ENCODE data around the gene NFKBIE. TPM values are rescaled to one million over a fixed set of nuclear protein-coding genes. Genes with fewer than 3 reads are reported as not detected.

The NFKBIE gene
- total and polyA plus RNA-seq, 2 donors (not counting 1 experiment from before 2014, with no cell fraction given) = 46.5 to 90.0 TPM

- CTCF ChIA-PET = interaction anchor here (2.3 to 7.6 kb wide), 4 partner anchors 12 to 71 kb away, joined by 10 to 68 read pairs (median 15); partner anchors contain the start of genes SLC29A1 and SLC35B2
- ATAC-seq (ENCODE audit: low read depth) = no peak
- Mint-ChIP-seq H3K4me1 (peaks cover 23% of the 10 kb centered on the region), H3K27me3 (no peaks in the 10 kb centered on the region), H3K9me3 (ENCODE audit: insufficient read depth) (no peaks in the 10 kb centered on the region), H3K27ac (no peak overlapping the region), H3K4me3 (no peak overlapping the region)
- Histone ChIP-seq H3K4me2 (replicated peaks; ENCODE audit: low read depth, low read length, poor library complexity, severe bottlenecking) (no peak overlapping the region), H3K79me2 (ENCODE audit: control insufficient read depth, insufficient read depth, low read length) (peaks cover 15% of the 10 kb centered on the region), H3K4me3 (ENCODE audit: control extremely low read depth in 1 of 5, extremely low read depth in 1 of 5, insufficient read depth in 1 of 5, low read depth in 2 of 5, low read length in 4 of 5) (no peak overlapping the region), H4K20me1 (ENCODE audit: control insufficient read depth, insufficient read depth, low read length, poor library complexity, severe bottlenecking) (peaks cover 14% of the 10 kb centered on the region), H2AFZ (ENCODE audit: insufficient read depth, low read depth, low read length, poor library complexity, severe bottlenecking) (no peak overlapping the region), H3K27me3 (replicated peaks in 1 of 4; ENCODE audit: control extremely low read depth in 1 of 4, control insufficient read depth in 3 of 4, insufficient read depth in 4 of 4, low read length in 3 of 4) (no peaks in the 10 kb centered on the region), H3K9ac (ENCODE audit: low read length) (no peak overlapping the region), H3K4me1 (ENCODE audit: control insufficient read depth in 2 of 2, insufficient read depth in 2 of 2, low read length in 2 of 2) (peaks cover 8 to 17% of the 10 kb centered on the region in 2 donors), H3K9me3 (ENCODE audit: control extremely low read depth in 1 of 3, control insufficient read depth in 2 of 3, insufficient read depth in 1 of 3, low read length in 2 of 3) (no peaks in the 10 kb centered on the region), H3K27ac (ENCODE audit: low read length in 2 of 2) (no peak overlapping the region), H3K36me3 (replicated peaks in 1 of 2; ENCODE audit: control extremely low read depth in 1 of 2, control insufficient read depth in 1 of 2, extremely low read depth in 1 of 2, insufficient read depth in 2 of 2, low read length in 1 of 2) (peaks cover 0 to 5% of the 10 kb centered on the region in 2 experiments)
- intact Hi-C loops (cut with micrococcal nuclease) = no loop called here
- no peak for DNase-seq
- TF ChIP-seq CTCF (IDR thresholded peaks at IDR 0.05) (no peak), EZH2 (IDR thresholded peaks at IDR 0.05; ENCODE audit: borderline replicate concordance, insufficient read depth, low read depth, low read length, poor library complexity, severe bottlenecking) (no peak)
- 96% methylated on average over 5 of the region's 7 CpGs for WGBS (ENCODE audit: insufficient coverage)
- POLR2A ChIA-PET = interaction anchor here (0.7 to 6.1 kb wide), 3 partner anchors 13 to 21 kb away, joined by 3 to 52 read pairs (median 3); partner anchors contain the start of gene SLC29A1
Measured at GRCh38 chr6:44243345-44243744, 22.0 kb downstream of the NFKBIE start.

- no peak for ATAC-seq (ENCODE audit: low read depth)
- WGBS (ENCODE audit: insufficient coverage) = 89% methylated on average over 3 of the region's 7 CpGs
- Histone ChIP-seq H3K27ac (ENCODE audit: low read length in 2 of 2) (no peak overlapping the region), H3K9ac (ENCODE audit: low read length) (no peak overlapping the region), H3K4me3 (ENCODE audit: control extremely low read depth in 1 of 5, extremely low read depth in 1 of 5, insufficient read depth in 1 of 5, low read depth in 2 of 5, low read length in 4 of 5) (no peak overlapping the region), H3K4me1 (ENCODE audit: control insufficient read depth in 2 of 2, insufficient read depth in 2 of 2, low read length in 2 of 2) (peaks cover 6 to 14% of the 10 kb centered on the region in 2 donors), H3K27me3 (replicated peaks in 1 of 4; ENCODE audit: control extremely low read depth in 1 of 4, control insufficient read depth in 3 of 4, insufficient read depth in 4 of 4, low read length in 3 of 4) (no peaks in the 10 kb centered on the region), H4K20me1 (ENCODE audit: control insufficient read depth, insufficient read depth, low read length, poor library complexity, severe bottlenecking) (no peaks in the 10 kb centered on the region), H3K79me2 (ENCODE audit: control insufficient read depth, insufficient read depth, low read length) (no peaks in the 10 kb centered on the region), H2AFZ (ENCODE audit: insufficient read depth, low read depth, low read length, poor library complexity, severe bottlenecking) (no peak overlapping the region), H3K9me3 (ENCODE audit: control extremely low read depth in 1 of 3, control insufficient read depth in 2 of 3, insufficient read depth in 1 of 3, low read length in 2 of 3) (no peaks in the 10 kb centered on the region), H3K36me3 (replicated peaks in 1 of 2; ENCODE audit: control extremely low read depth in 1 of 2, control insufficient read depth in 1 of 2, extremely low read depth in 1 of 2, insufficient read depth in 2 of 2, low read length in 1 of 2) (no peaks in the 10 kb centered on the region), H3K4me2 (replicated peaks; ENCODE audit: low read depth, low read length, poor library complexity, severe bottlenecking) (no peak overlapping the region)
- TF ChIP-seq CTCF (IDR thresholded peaks at IDR 0.05) (no peak), EZH2 (IDR thresholded peaks at IDR 0.05; ENCODE audit: borderline replicate concordance, insufficient read depth, low read depth, low read length, poor library complexity, severe bottlenecking) (no peak)
- intact Hi-C loops (cut with micrococcal nuclease) = loop anchor here (1.0 kb wide), 3 partner anchors 7 to 143 kb away; no protein-coding TSS in a partner anchor
- H3K4me3 Mint-ChIP-seq = peak overlapping the region; percentile 95
- ChIA-PET POLR2A (interaction anchor here (1.8 kb wide), 1 partner anchor 18 kb away, joined by 5 read pairs; no protein-coding TSS in a partner anchor), CTCF (interaction anchor here (2.2 to 4.0 kb wide), 4 partner anchors 15 to 66 kb away, joined by 8 to 22 read pairs (median 13); partner anchors contain the start of gene SLC29A1)
- DNase-seq = no peak
- peak overlapping the region; percentile 96 for H3K27ac Mint-ChIP-seq
- peaks cover 15% of the 10 kb centered on the region for H3K4me1 Mint-ChIP-seq
- no peaks in the 10 kb centered on the region for H3K9me3 Mint-ChIP-seq (ENCODE audit: insufficient read depth)
- H3K27me3 Mint-ChIP-seq = no peaks in the 10 kb centered on the region
Measured at GRCh38 chr6:44238687-44239350, 26.5 kb downstream of the NFKBIE start.
